Fibroblast of lung (primary cell): Measurements from ENCODE around the gene CAPSL.

ENCODE experiments used
- CTCF ChIP-seq, 2 donors: IDR thresholded peaks in 1 of 2; conservative IDR thresholded peaks in 1 of 2; 1 replicate in 1 of 2; 2 replicates in 1 of 2; pipeline ENCODE4 v1.5.1; 2011 to 2012; ENCODE audit warnings: low read length in 2 of 2, control low read depth in 1 of 2, inconsistent platforms in 1 of 2, low read depth in 1 of 2, mild to moderate bottlenecking in 1 of 2
- EZH2 ChIP-seq: IDR thresholded peaks from 2 replicates; pipeline ENCODE4 v1.5.1; 2012; ENCODE audit warnings: low read length, control low read depth, mild to moderate bottlenecking; ENCODE audit errors: missing control alignments

GRCh38 chr5:35884773-35885172, 53.6 kb downstream of the CAPSL start:
- TF ChIP-seq CTCF (conservative IDR thresholded peaks at IDR 0.05 in 1 of 2, IDR thresholded peaks at IDR 0.05 in 1 of 2; ENCODE audit: low read depth in 1 of 2, low read length in 2 of 2) (no peak), EZH2 (no peak)
